ENCODE results near the gene SLC33A1.
A peak's percentile ranks its signal among the peaks of the same experiment; 100 is the strongest.
"Not testable (repeated sequence)": the region's sequence is repeated elsewhere in the genome, so short reads cannot be mapped to it uniquely, and the experiment has no call there.

Gene SLC33A1

GRCh38 chr3:155853214-155854140 lies 750 bp downstream of the SLC33A1 start:
- peak overlapping the region; percentile 81 for H3K4me3 ChIP-seq (ENCODE audit: low read depth, low read length)
- DNase-seq (ENCODE audit: low read depth): peak; percentile 45
- no peak for TF ChIP-seq MYC (IDR thresholded peaks at IDR 0.05; ENCODE audit: low read depth, low read length)
- no peak for TF ChIP-seq CTCF (IDR thresholded peaks at IDR 0.05; ENCODE audit: low read depth, low read length)
- no peak for TF ChIP-seq POLR2A (IDR thresholded peaks at IDR 0.05; ENCODE audit: extremely low read depth, insufficient read length)
- TF ChIP-seq MAX (IDR thresholded peaks at IDR 0.05; ENCODE audit: low read depth, low read length): no peak

DNA sequence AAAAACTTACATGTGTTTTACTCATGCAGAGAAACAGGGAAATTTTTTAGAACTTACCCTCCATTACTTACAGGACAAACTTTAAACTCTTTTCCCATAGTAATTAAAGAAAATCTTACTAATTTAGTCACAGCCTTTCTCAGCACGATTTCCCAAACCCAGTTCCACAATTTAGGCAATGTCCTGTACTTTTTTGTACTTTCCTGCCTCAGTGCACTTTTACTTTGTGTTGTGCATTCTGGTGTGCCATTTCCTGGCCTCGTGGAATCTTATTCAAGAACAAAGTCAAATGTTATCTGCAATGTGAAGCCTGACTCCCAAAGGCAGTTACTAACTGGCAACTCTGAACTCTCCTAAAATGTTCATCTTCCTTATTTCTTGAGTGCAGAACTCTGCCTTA lies 1.9 kb downstream of the SLC33A1 start:
- no peak for TF ChIP-seq MAX (IDR thresholded peaks at IDR 0.05; ENCODE audit: low read depth, low read length)
- TF ChIP-seq POLR2A (IDR thresholded peaks at IDR 0.05; ENCODE audit: extremely low read depth, insufficient read length): no peak
- no peak for TF ChIP-seq CTCF (IDR thresholded peaks at IDR 0.05; ENCODE audit: low read depth, low read length)
- TF ChIP-seq MYC (IDR thresholded peaks at IDR 0.05; ENCODE audit: low read depth, low read length): no peak
- peak overlapping the region; percentile 81 for H3K4me3 ChIP-seq (ENCODE audit: low read depth, low read length)
- DNase-seq (ENCODE audit: low read depth): peak; percentile 18

- not testable (repeated sequence) for DNase-seq (ENCODE audit: low read depth); H3K4me3 ChIP-seq (ENCODE audit: low read depth, low read length)
Measured at GRCh38 chr3:155849404-155849803, 4.8 kb downstream of the SLC33A1 start.

GRCh38 chr3:155847993-155848392 lies 6.2 kb downstream of the SLC33A1 start:
- H3K4me3 ChIP-seq (ENCODE audit: low read depth, low read length): no peak overlapping the region
- no peak for TF ChIP-seq CTCF (IDR thresholded peaks at IDR 0.05; ENCODE audit: low read depth, low read length)
- TF ChIP-seq MYC (IDR thresholded peaks at IDR 0.05; ENCODE audit: low read depth, low read length): no peak
- no peak for TF ChIP-seq POLR2A (IDR thresholded peaks at IDR 0.05; ENCODE audit: extremely low read depth, insufficient read length)
- TF ChIP-seq MAX (IDR thresholded peaks at IDR 0.05; ENCODE audit: low read depth, low read length): no peak
- DNase-seq (ENCODE audit: low read depth): no peak

GRCh38 chr3:155846119-155846518 lies 8.1 kb downstream of the SLC33A1 start:
- no peak for TF ChIP-seq POLR2A (IDR thresholded peaks at IDR 0.05; ENCODE audit: extremely low read depth, insufficient read length)
- TF ChIP-seq CTCF (IDR thresholded peaks at IDR 0.05; ENCODE audit: low read depth, low read length): no peak
- no peak for TF ChIP-seq MAX (IDR thresholded peaks at IDR 0.05; ENCODE audit: low read depth, low read length)
- H3K4me3 ChIP-seq (ENCODE audit: low read depth, low read length): no peak overlapping the region
- no peak for DNase-seq (ENCODE audit: low read depth)

DNA sequence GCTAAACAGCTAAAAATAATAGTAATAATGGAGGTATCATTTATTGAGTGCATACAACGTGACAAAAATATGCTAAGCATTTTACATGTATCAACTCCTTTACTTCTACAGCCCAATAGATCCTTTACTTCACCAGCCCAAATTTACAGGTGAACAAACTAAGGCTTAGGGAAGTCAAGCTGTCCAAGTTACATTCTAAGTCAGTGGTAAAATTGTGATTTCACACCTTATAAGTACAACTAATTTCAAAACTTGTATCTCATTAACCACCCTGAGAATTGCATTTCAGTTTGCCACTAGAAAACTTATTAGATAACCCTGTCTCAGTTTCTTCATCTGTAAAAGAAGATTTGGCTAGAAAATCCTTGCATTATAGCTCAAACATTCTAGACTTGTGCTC lies 10.7 kb downstream of the SLC33A1 start:
- TF ChIP-seq POLR2A (IDR thresholded peaks at IDR 0.05; ENCODE audit: extremely low read depth, insufficient read length): no peak
- no peak for TF ChIP-seq MAX (IDR thresholded peaks at IDR 0.05; ENCODE audit: low read depth, low read length)
- no peak for TF ChIP-seq MYC (IDR thresholded peaks at IDR 0.05; ENCODE audit: low read depth, low read length)
- no peak for TF ChIP-seq CTCF (IDR thresholded peaks at IDR 0.05; ENCODE audit: low read depth, low read length)
- H3K4me3 ChIP-seq (ENCODE audit: low read depth, low read length): no peak overlapping the region
- DNase-seq (ENCODE audit: low read depth): no peak

Measured in NB4 (cell line).